A549 (cell line): ENCODE measurements around the gene ASF1B. TPM values are rescaled to one million over a fixed set of nuclear protein-coding genes. Genes with fewer than 3 reads are reported as not detected.
A peak's percentile ranks its signal among the peaks of the same experiment; 100 is the strongest.

ENCODE experiments used
- ATAC-seq, 2 experiments: fragments of 200-7000 bp in 1 of 2; fragments of >200 bp in 1 of 2; cut with Nextera tagmentation in 1 of 2; cut with Tn5 transposase in 1 of 2; 3 replicates each; pipeline versions ENCODE4 v1.8.0 to v1.9.1; 2018 to 2020; ENCODE audit warnings: mild to moderate bottlenecking in 1 of 2, moderate library complexity in 1 of 2
- CTCF ChIA-PET: fragments of 300-600 bp; sonication (Branson Sonifier 250); formaldehyde crosslinking; extraction: SDS; loops from one replicate; lab custom pipeline; 2021; ENCODE audit warnings: antibody characterized with exemption, inconsistent platforms; lab: Yijun Ruan, JAX
- POLR2A ChIA-PET: fragments of 350-600 bp; formaldehyde crosslinking; extraction: SDS; loops from one replicate; lab custom pipeline; 2021; ENCODE audit warnings: antibody characterized with exemption, inconsistent platforms; lab: Yijun Ruan, JAX
- DNase-seq, 2 experiments: peaks; one replicate each; pipeline versions ENCODE4 v3.0.0 to v3.0.0-alpha.2; 2011 to 2016; ENCODE audit warnings: low read depth in 1 of 2, low spot score in 1 of 2
- FAIRE-seq: peaks from 2 replicates; lab custom pipeline; 2011; peaks lifted over from hg19 to GRCh38; lab: Jason Lieb, UNC
- H3K27ac ChIP-seq, 2 experiments: fragments of >200 bp; sonication (Bioruptor Twin); formaldehyde crosslinking; 3 replicates each; pipeline ENCODE4 v1.5.1; 2016 to 2017
- H3K4me1 ChIP-seq: fragments of >200 bp; sonication (Bioruptor Twin); formaldehyde crosslinking; 3 replicates; pipeline ENCODE4 v1.6.1; 2016
- H3K4me2 ChIP-seq: fragments of >200 bp; sonication (Bioruptor Twin); formaldehyde crosslinking; 3 replicates; pipeline ENCODE4 v1.6.1; 2016
- H3K4me3 ChIP-seq: fragments of >200 bp; sonication (Bioruptor Twin); formaldehyde crosslinking; 3 replicates; pipeline ENCODE4 v1.5.1; 2016
- H3K9me3 ChIP-seq: fragments of >200 bp; sonication (Bioruptor Twin); formaldehyde crosslinking; 3 replicates; pipeline ENCODE4 v1.6.1; 2016
- ATOH8 ChIP-seq: fragments of 250-450 bp; sonication (Bioruptor Pico); IDR thresholded peaks from 2 replicates; pipeline ENCODE4 v1.5.0; 2020; ENCODE audit warnings: low read depth, mild to moderate bottlenecking, moderate library complexity
- BHLHE40 ChIP-seq: IDR thresholded peaks from 2 replicates; pipeline ENCODE4 v1.6.1; 2012; ENCODE audit warnings: low read depth, low read length, inconsistent platforms
- CBX8 ChIP-seq: fragments of 200-600 bp; sonication (generic); IDR thresholded peaks from 2 replicates; pipeline ENCODE4 v1.6.1; 2016
- CHD4 ChIP-seq: fragments of 200-600 bp; sonication (generic); IDR thresholded peaks from 2 replicates; pipeline ENCODE4 v1.6.1; 2016; ENCODE audit warnings: antibody characterized with exemption, mild to moderate bottlenecking, borderline replicate concordance
- CTCF ChIP-seq: fragments of >200 bp; sonication (Bioruptor Twin); formaldehyde crosslinking; IDR thresholded peaks from 3 replicates; pipeline ENCODE4 v1.5.1; 2016
- E2F6 ChIP-seq: IDR thresholded peaks from 2 replicates; pipeline ENCODE4 v1.6.1; 2012; ENCODE audit warnings: low read depth, borderline replicate concordance
- EHF ChIP-seq: fragments of 250-450 bp; sonication (Bioruptor Pico); IDR thresholded peaks from 2 replicates; pipeline ENCODE4 v1.5.0; 2020; ENCODE audit warnings: mild to moderate bottlenecking
- FOSB ChIP-seq: fragments of 250-450 bp; sonication (Bioruptor Pico); IDR thresholded peaks from 2 replicates; pipeline ENCODE4 v1.5.0; 2020; ENCODE audit warnings: mild to moderate bottlenecking, moderate library complexity
- GATA3 ChIP-seq: IDR thresholded peaks from 2 replicates; pipeline ENCODE4 v1.6.1; 2012; ENCODE audit warnings: borderline replicate concordance
- HDAC2 ChIP-seq: fragments of 200-600 bp; sonication (generic); IDR thresholded peaks from 2 replicates; pipeline ENCODE4 v1.6.1; 2016
- HEYL ChIP-seq: fragments of 250-450 bp; sonication (Bioruptor Pico); IDR thresholded peaks from 2 replicates; pipeline ENCODE4 v1.8.0; 2021; ENCODE audit warnings: mild to moderate bottlenecking, moderate library complexity
- HOXA7 ChIP-seq: fragments of 250-450 bp; sonication (Bioruptor Pico); IDR thresholded peaks from 2 replicates; pipeline ENCODE4 v1.5.0; 2020; ENCODE audit warnings: mild to moderate bottlenecking, moderate library complexity
- HOXB5 ChIP-seq: fragments of 250-450 bp; sonication (Bioruptor Pico); IDR thresholded peaks from 2 replicates; pipeline ENCODE4 v1.5.0; 2020; ENCODE audit warnings: mild to moderate bottlenecking, moderate library complexity
- JUN ChIP-seq, 2 experiments: fragments of >200 bp; sonication (Bioruptor Twin); formaldehyde crosslinking; IDR thresholded peaks; 2 replicates in 1 of 2; 3 replicates in 1 of 2; pipeline ENCODE4 v1.6.1; 2016 to 2017
- JUNB ChIP-seq: fragments of >200 bp; sonication (Bioruptor Twin); formaldehyde crosslinking; IDR thresholded peaks from 2 replicates; pipeline ENCODE4 v1.6.1; 2016
- KDM1A ChIP-seq: fragments of 200-600 bp; sonication (generic); IDR thresholded peaks from 2 replicates; pipeline ENCODE4 v1.6.1; 2016; ENCODE audit warnings: low read depth, mild to moderate bottlenecking
- NPAS2 ChIP-seq: fragments of 250-450 bp; sonication (Bioruptor Pico); IDR thresholded peaks from 2 replicates; pipeline ENCODE4 v1.8.0; 2022; ENCODE audit warnings: mild to moderate bottlenecking, moderate library complexity, borderline replicate concordance
- NR3C1 ChIP-seq: fragments of >200 bp; sonication (Bioruptor Twin); formaldehyde crosslinking; IDR thresholded peaks from 3 replicates; pipeline ENCODE4 v1.6.1; 2017
- PBX3 ChIP-seq: IDR thresholded peaks from 2 replicates; pipeline ENCODE4 v1.6.1; 2012
- PHF8 ChIP-seq: fragments of 200-600 bp; sonication (generic); IDR thresholded peaks from 2 replicates; pipeline ENCODE4 v1.6.1; 2016; ENCODE audit warnings: low read depth, mild to moderate bottlenecking, antibody characterized with exemption, moderate library complexity, borderline replicate concordance
- POLR2A ChIP-seq: IDR thresholded peaks from 2 replicates; pipeline ENCODE4 v1.6.1; 2012; ENCODE audit warnings: mild to moderate bottlenecking, low read length
- POLR2AphosphoS2 ChIP-seq: conservative IDR thresholded peaks from 2 replicates; pipeline ENCODE4 v1.6.1; 2012; ENCODE audit warnings: low read length, improper control_type of control experiment, inconsistent platforms
- RAD21 ChIP-seq, 2 experiments: fragments of >200 bp in 1 of 2; sonication (Bioruptor Twin) in 1 of 2; formaldehyde crosslinking in 1 of 2; IDR thresholded peaks in 1 of 2; conservative IDR thresholded peaks in 1 of 2; 2 replicates in 1 of 2; 3 replicates in 1 of 2; pipeline ENCODE4 v1.6.1; 2012 to 2018; ENCODE audit warnings: inconsistent platforms in 1 of 2
- RARB ChIP-seq: fragments of 250-450 bp; sonication (Bioruptor Pico); IDR thresholded peaks from 2 replicates; pipeline ENCODE4 v1.8.0; 2021; ENCODE audit warnings: mild to moderate bottlenecking, moderate library complexity
- RFX5 ChIP-seq: fragments of 450-650 bp; IDR thresholded peaks from 2 replicates; pipeline ENCODE4 v1.7.1; 2014; ENCODE audit warnings: antibody characterized with exemption, mild to moderate bottlenecking, moderate library complexity
- SMC3 ChIP-seq: fragments of >200 bp; sonication (Bioruptor Twin); formaldehyde crosslinking; IDR thresholded peaks from 3 replicates; pipeline ENCODE4 v1.6.1; 2018; ENCODE audit warnings: inconsistent platforms
- SREBF2 ChIP-seq: fragments of 450-650 bp; IDR thresholded peaks from 2 replicates; pipeline ENCODE4 v1.6.1; 2014; ENCODE audit warnings: mild to moderate bottlenecking, moderate library complexity
- TFCP2L1 ChIP-seq: fragments of 250-450 bp; sonication (Bioruptor Pico); IDR thresholded peaks from 2 replicates; pipeline ENCODE4 v1.5.0; 2021; ENCODE audit warnings: mild to moderate bottlenecking
- ZFP36 ChIP-seq: fragments of 450-650 bp; IDR thresholded peaks from 2 replicates; pipeline ENCODE4 v1.6.1; 2014; ENCODE audit warnings: borderline replicate concordance; ENCODE audit not compliant: partially characterized antibody
- ZNF302 ChIP-seq: fragments of 250-450 bp; sonication (Bioruptor Pico); IDR thresholded peaks from 2 replicates; pipeline ENCODE4 v1.9.0; 2021; ENCODE audit warnings: inconsistent platforms, mild to moderate bottlenecking, moderate library complexity
- ZSCAN20 ChIP-seq: fragments of 250-450 bp; sonication (Bioruptor Pico); IDR thresholded peaks from 2 replicates; pipeline ENCODE4 v1.8.0; 2022; ENCODE audit warnings: mild to moderate bottlenecking, moderate library complexity
- WGBS: methylation state at CpG from one replicate; pipeline ENCODE4 v1.1.6; 2017; ENCODE audit errors: missing lambda C conversion rate; 5-methylcytosine and 5-hydroxymethylcytosine counted together
- polyA plus RNA-seq, 4 experiments: library from polyadenylated mRNA; depleted of rRNA in 3 of 4; stranded (reverse); fragments of >200 nt; fragmentation: RNase III in 1 of 4; extraction: RNeasy Plus Mini Kit Qiagen cat#74134 plus additional on column Dnase treatment in 1 of 4; gene quantifications; 2 replicates in 3 of 4; 3 replicates in 1 of 4; pipeline ENCODE4 v1.2.3, GENCODE V29; 2011 to 2017

Gene ASF1B
- polyA plus RNA-seq, 2 of the 4 experiments (the other 2 are of a cell fraction) = 12.1 to 46.2 TPM

- Histone ChIP-seq H3K27ac (no peak overlapping the region), H3K9me3 (no peaks in the 10 kb centered on the region), H3K4me3 (no peak overlapping the region), H3K4me1 (peaks cover 17% of the 10 kb centered on the region)
- 100% methylated on average over 7 of the region's 7 CpGs for WGBS
- TF ChIP-seq CHD4 = no peak
- TF ChIP-seq ZNF302 (CRISPR knock-in tag) = no peak
- TF ChIP-seq HEYL = no peak
- TF ChIP-seq HDAC2 = no peak
- no peak for TF ChIP-seq HOXA7 (CRISPR knock-in tag)
- no peak for TF ChIP-seq KDM1A
- TF ChIP-seq NR3C1 = no peak
- no peak for TF ChIP-seq SREBF2
- TF ChIP-seq PHF8 = no peak
- TF ChIP-seq POLR2A = no peak
- TF ChIP-seq E2F6 = no peak
- TF ChIP-seq JUNB = no peak
- TF ChIP-seq BHLHE40 = no peak
- TF ChIP-seq, all 56 proteins: peak for 0
- H3K4me2 ChIP-seq = no peak overlapping the region
- ChIA-PET POLR2A (no interaction called here), CTCF (interaction anchor here (0.6 to 2.3 kb wide), 2 partner anchors 16 to 228 kb away, joined by 3 to 10 read pairs; partner anchors contain the start of gene ASF1B)
- FAIRE-seq (no peak), DNase-seq (no peak), ATAC-seq (no peak)
Observed at GRCh38 chr19:14120497-14120780, 15.9 kb downstream of the ASF1B start.

GRCh38 chr19:14119644-14120496, 16.5 kb downstream of the ASF1B start:
- ChIA-PET POLR2A (no interaction called here), CTCF (interaction anchor here (2.3 kb wide), 1 partner anchor 17 kb away, joined by 10 read pairs; the partner anchor contains the start of gene ASF1B)
- 0 out of 6 replicates have a peak overlapping the region, but pooled peaks of 1 of the 2 experiments have one; percentile 96 for H3K27ac ChIP-seq
- peaks cover 17% of the 10 kb centered on the region for H3K4me1 ChIP-seq
- H3K9me3 ChIP-seq = no peaks in the 10 kb centered on the region
- no peak for DNase-seq
- 90% methylated on average over 7 of the region's 7 CpGs for WGBS
- no peak for ATAC-seq
- H3K4me2 ChIP-seq = no peak overlapping the region
- FAIRE-seq = no peak
- H3K4me3 ChIP-seq = no peak overlapping the region
- TF ChIP-seq JUNB = no peak
- no peak for TF ChIP-seq GATA3
- TF ChIP-seq ZFP36 = no peak
- TF ChIP-seq PBX3 = no peak
- no peak for TF ChIP-seq KDM1A
- no peak for TF ChIP-seq FOSB (CRISPR knock-in tag)
- TF ChIP-seq CTCF = no peak
- no peak for TF ChIP-seq POLR2AphosphoS2
- TF ChIP-seq SMC3 = no peak
- TF ChIP-seq PHF8 = no peak

- FAIRE-seq (no peak), ATAC-seq (no peak), DNase-seq (no peak)
- ChIA-PET POLR2A (interaction anchor here (1.0 kb wide), 1 partner anchor 17 kb away, joined by 3 read pairs; the partner anchor contains the start of gene ASF1B), CTCF (interaction anchor here (2.3 kb wide), 1 partner anchor 18 kb away, joined by 10 read pairs; the partner anchor contains the start of gene ASF1B)
- H3K4me2 ChIP-seq = peak overlapping the region; percentile 89
- WGBS = 98% methylated on average over 3 of the region's 3 CpGs
- peak overlapping the region in 1 of 2 experiments; percentile 96; a peak in 3 of 6 replicates for H3K27ac ChIP-seq
- H3K4me1 ChIP-seq = peaks cover 17% of the 10 kb centered on the region
- H3K9me3 ChIP-seq = no peaks in the 10 kb centered on the region
- H3K4me3 ChIP-seq = no peak overlapping the region
- no peak for TF ChIP-seq JUN (IDR thresholded peaks at IDR 0.05)
- TF ChIP-seq CBX8 = no peak
- no peak for TF ChIP-seq TFCP2L1 (CRISPR knock-in tag)
- no peak for TF ChIP-seq NPAS2
- TF ChIP-seq EHF (CRISPR knock-in tag) = no peak
- no peak for TF ChIP-seq HOXB5 (CRISPR knock-in tag)
- TF ChIP-seq ATOH8 (CRISPR knock-in tag) = no peak
- TF ChIP-seq SREBF2 = no peak
- TF ChIP-seq RARB (CRISPR knock-in tag) = no peak
- TF ChIP-seq RFX5 = no peak
- TF ChIP-seq PBX3 = no peak
- TF ChIP-seq RAD21 (conservative IDR thresholded peaks at IDR 0.05 in 1 of 2, IDR thresholded peaks at IDR 0.05 in 1 of 2) = no peak
- no peak for TF ChIP-seq JUNB
- TF ChIP-seq ZSCAN20 (CRISPR knock-in tag) = no peak
- TF ChIP-seq SMC3 = no peak
Observed at GRCh38 chr19:14119146-14119545, 17.2 kb downstream of the ASF1B start.
